ENCODE data around the gene IL10RA. TPM values are rescaled to one million over a fixed set of nuclear protein-coding genes. Genes with fewer than 3 reads are reported as not detected.

The IL10RA gene
- total RNA-seq, 2 experiments from 2014 or later, result 161 to 187 TPM

DNA sequence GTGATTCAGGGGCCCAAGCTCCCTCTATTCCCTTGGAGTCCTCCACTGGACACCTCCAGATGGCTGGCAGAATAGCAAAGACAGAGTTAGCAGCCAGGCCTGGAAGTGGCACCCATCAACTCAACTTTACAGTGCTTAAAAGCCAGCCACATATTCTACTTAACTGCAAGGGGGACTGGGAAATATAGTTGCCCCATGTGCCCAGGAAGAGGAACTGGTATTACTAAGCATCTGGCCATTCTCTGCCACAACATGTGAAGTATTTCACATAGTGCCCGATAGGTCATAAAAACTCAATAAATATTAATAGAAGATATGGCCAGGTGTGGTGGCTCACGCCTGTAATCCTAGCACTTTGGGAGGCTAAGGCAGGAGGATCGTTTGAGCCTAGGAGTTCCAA, 5.5 kb upstream of the IL10RA start:
- CTCF ChIA-PET, result interaction anchor here (0.9 to 2.1 kb wide), 5 partner anchors 14 to 154 kb away, joined by 3 to 7 read pairs (median 4); no protein-coding TSS in a partner anchor
- H3K4me1 Mint-ChIP-seq, result peaks cover 76% of the 10 kb centered on the region
- no peaks in the 10 kb centered on the region for H3K27me3 Mint-ChIP-seq
- peaks cover 18% of the 10 kb centered on the region for H3K9me3 Mint-ChIP-seq
- H3K27ac Mint-ChIP-seq, result no peak overlapping the region
- H3K4me3 Mint-ChIP-seq, result no peak overlapping the region
- no peak for DNase-seq
- peaks cover 58% of the 10 kb centered on the region for H3K36me3 Mint-ChIP-seq (ENCODE audit: low read depth)
- POLR2A ChIA-PET, result no interaction called here

DNA sequence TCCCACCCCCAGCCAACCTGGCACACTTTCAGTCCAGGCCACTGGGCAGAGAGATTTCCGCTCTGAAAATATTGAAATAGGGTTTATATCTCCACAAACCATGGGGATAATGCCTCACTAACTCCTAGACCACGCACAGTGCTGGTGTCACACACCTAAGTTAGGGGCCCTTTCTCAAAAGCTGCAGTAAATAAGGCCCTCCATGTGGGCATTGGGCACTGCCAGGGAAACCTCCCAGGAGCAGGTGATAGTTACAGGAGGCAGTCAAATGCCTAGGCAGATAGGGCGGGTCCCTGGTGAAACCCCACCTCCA, 3.1 kb upstream of the IL10RA start:
- Mint-ChIP-seq H3K27me3 (no peaks in the 10 kb centered on the region), H3K9me3 (peaks cover 6% of the 10 kb centered on the region), H3K4me3 (no peak overlapping the region), H3K4me1 (peaks cover 65% of the 10 kb centered on the region), H3K36me3 (ENCODE audit: low read depth) (peaks cover 54% of the 10 kb centered on the region), H3K27ac (no peak overlapping the region)
- ChIA-PET CTCF (interaction anchor here (1.0 to 5.9 kb wide), 6 partner anchors 9 to 70 kb away, joined by 3 to 42 read pairs (median 4); no protein-coding TSS in a partner anchor), POLR2A (no interaction called here)
- no peak for DNase-seq

DNA sequence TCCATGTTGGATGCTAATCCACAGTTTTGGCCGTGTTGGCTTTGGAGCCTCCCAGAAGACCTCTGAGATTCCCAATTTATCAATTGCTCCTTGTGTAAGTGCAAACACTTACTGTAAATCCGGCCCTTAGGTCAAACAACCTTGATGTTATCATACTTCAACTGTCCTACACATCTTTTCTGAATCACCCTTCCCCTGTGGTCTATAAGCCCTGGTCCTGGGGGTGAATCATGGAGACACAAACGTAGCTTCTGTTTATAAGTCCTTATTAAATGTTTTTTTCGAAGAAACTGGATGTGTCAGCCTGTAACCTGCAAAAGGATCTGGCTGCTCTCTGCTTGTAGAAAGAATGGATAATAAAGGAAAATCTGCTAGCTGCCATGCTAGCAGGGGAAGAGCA, 1.7 kb upstream of the IL10RA start:
- CTCF ChIA-PET, result interaction anchor here (0.9 to 5.9 kb wide), 4 partner anchors 10 to 68 kb away, joined by 3 to 42 read pairs (median 14); no protein-coding TSS in a partner anchor
- Mint-ChIP-seq H3K9me3 (peaks cover 6% of the 10 kb centered on the region), H3K27ac (no peak overlapping the region), H3K4me3 (peak overlapping the region; percentile 85), H3K4me1 (peaks cover 71% of the 10 kb centered on the region), H3K27me3 (no peaks in the 10 kb centered on the region), H3K36me3 (ENCODE audit: low read depth) (peaks cover 62% of the 10 kb centered on the region)
- no peak for DNase-seq
- POLR2A ChIA-PET, result no interaction called here

DNA sequence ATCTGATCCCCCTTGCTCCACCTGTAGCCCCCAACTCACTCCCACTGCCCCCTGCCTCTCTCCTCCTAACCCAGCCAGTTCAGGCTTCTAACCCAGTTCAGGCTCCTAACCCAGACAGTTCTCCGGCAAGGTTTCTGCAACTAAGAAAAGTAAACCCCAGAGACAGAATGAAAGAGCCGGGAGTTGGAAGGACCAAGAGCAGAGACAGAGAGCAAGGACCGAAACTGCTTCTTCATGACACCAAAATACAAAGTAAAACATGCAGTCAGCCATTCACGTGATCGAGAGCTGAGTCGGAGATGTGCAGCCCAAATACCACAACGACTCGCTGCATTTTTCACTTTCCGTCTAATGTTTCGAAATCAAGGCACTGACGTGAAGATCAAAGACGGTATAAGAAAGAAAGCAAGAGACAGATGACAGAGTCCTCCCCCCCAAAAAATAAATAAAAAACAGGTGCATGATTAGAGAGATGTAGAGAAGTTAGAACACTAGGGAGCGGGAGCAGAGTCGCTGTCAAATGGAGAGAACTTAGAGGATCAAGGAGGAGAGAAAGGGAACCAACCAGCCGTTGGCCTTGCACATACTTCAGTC, 884 bp downstream of the IL10RA start:
- peak; percentile 88 for DNase-seq
- CTCF ChIA-PET, result interaction anchor here (0.6 to 5.9 kb wide), 11 partner anchors 8 to 66 kb away, joined by 3 to 42 read pairs (median 7); no protein-coding TSS in a partner anchor
- Mint-ChIP-seq H3K4me1 (peaks cover 78% of the 10 kb centered on the region), H3K27me3 (no peaks in the 10 kb centered on the region), H3K36me3 (ENCODE audit: low read depth) (peaks cover 82% of the 10 kb centered on the region), H3K27ac (peak overlapping the region; percentile 97), H3K4me3 (peak overlapping the region; percentile 85), H3K9me3 (peaks cover 6% of the 10 kb centered on the region)
- POLR2A ChIA-PET, result interaction anchor here (1.0 to 2.0 kb wide), 5 partner anchors 10 to 64 kb away, joined by 4 to 11 read pairs (median 5); no protein-coding TSS in a partner anchor

DNA sequence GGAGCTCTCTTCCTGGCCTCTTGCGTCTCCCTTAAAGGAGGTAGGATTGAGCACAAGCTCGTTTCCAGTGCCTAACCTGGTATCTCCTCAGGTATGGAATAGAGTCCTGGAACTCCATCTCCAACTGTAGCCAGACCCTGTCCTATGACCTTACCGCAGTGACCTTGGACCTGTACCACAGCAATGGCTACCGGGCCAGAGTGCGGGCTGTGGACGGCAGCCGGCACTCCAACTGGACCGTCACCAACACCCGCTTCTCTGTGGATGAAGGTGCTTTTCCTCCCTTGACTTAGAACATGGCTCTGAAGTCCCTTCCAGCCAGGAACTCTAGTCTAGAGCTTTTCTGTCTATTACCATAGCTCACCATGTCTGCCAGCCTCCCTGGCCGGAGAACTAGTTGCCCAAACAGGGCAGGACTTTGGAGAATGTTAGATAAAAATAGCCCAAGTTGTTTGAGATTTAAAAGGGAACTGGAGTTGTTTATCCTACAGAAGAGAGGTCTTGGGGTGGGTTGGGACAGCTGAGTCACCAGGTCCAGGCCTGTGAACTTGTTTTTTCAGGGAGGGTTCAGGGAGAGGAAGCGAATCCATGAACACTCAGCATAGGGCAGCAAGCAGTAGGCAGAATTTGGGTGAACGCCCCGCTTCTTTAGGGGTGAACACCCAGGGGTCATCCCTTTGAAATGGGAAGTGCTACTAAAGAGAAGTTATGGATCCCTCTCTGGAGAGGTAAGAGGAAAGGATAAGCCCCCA, 3.3 kb downstream of the IL10RA start:
- ChIA-PET CTCF (interaction anchor here (0.6 to 5.0 kb wide), 3 partner anchors 12 to 371 kb away, joined by 4 to 40 read pairs (median 7); no protein-coding TSS in a partner anchor), POLR2A (interaction anchor here (0.7 kb wide), 1 partner anchor 63 kb away, joined by 5 read pairs; no protein-coding TSS in a partner anchor)
- Mint-ChIP-seq H3K27me3 (no peaks in the 10 kb centered on the region), H3K36me3 (ENCODE audit: low read depth) (peaks cover 87% of the 10 kb centered on the region), H3K9me3 (no peaks in the 10 kb centered on the region), H3K4me1 (peaks cover 82% of the 10 kb centered on the region), H3K27ac (peak overlapping the region; percentile 74), H3K4me3 (peak overlapping the region; percentile 85)
- no peak for DNase-seq

- H3K4me3 Mint-ChIP-seq, result peak overlapping the region; percentile 85
- peaks cover 91% of the 10 kb centered on the region for H3K4me1 Mint-ChIP-seq
- H3K36me3 Mint-ChIP-seq (ENCODE audit: low read depth), result peaks cover 97% of the 10 kb centered on the region
- H3K27me3 Mint-ChIP-seq, result no peaks in the 10 kb centered on the region
- ChIA-PET POLR2A (no interaction called here), CTCF (no interaction called here)
- no peaks in the 10 kb centered on the region for H3K9me3 Mint-ChIP-seq
- no peak for DNase-seq
- H3K27ac Mint-ChIP-seq, result peak overlapping the region; percentile 3
These were observed 5.9 kb downstream of the IL10RA start for GRCh38 chr11:117992136-117992535.

DNA sequence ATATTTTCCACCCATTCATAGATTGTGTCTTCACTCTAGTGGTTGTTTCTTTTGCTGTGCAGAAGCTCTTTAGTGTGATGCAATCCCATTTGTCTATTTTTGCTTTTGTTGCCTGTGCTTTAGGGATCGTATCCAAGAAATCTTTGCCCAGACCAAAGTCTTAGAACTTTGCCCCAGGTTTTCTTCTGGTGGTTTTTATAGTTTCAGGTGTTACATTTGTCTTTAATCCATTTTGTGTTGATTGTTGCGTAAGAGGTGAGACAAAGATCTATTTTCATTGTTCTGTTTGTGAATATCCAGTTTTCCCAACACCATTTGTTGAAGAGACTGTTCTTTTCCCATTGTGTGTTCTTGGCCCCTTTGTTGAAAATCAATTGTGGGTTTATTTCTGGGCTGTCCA, 6.4 kb downstream of the IL10RA start:
- H3K27ac Mint-ChIP-seq, result peak overlapping the region; percentile 62
- H3K9me3 Mint-ChIP-seq, result no peaks in the 10 kb centered on the region
- peak overlapping the region; percentile 85 for H3K4me3 Mint-ChIP-seq
- H3K36me3 Mint-ChIP-seq (ENCODE audit: low read depth), result peaks cover 97% of the 10 kb centered on the region
- no peaks in the 10 kb centered on the region for H3K27me3 Mint-ChIP-seq
- H3K4me1 Mint-ChIP-seq, result peaks cover 91% of the 10 kb centered on the region
- CTCF ChIA-PET, result interaction anchor here (2.7 kb wide), 1 partner anchor 42 kb away, joined by 8 read pairs; no protein-coding TSS in a partner anchor
- DNase-seq, result no peak
- POLR2A ChIA-PET, result no interaction called here

GRCh38 chr11:117993988-117994745, 8.0 kb downstream of the IL10RA start:
- ChIA-PET CTCF (interaction anchor here (0.6 to 5.7 kb wide), 7 partner anchors 9 to 187 kb away, joined by 3 to 42 read pairs (median 5); partner anchors contain the start of gene IL10RA), POLR2A (no interaction called here)
- DNase-seq, result no peak
- H3K27me3 Mint-ChIP-seq, result no peaks in the 10 kb centered on the region
- peak overlapping the region; percentile 9 for H3K4me3 Mint-ChIP-seq
- H3K36me3 Mint-ChIP-seq (ENCODE audit: low read depth), result peaks cover 97% of the 10 kb centered on the region
- peaks cover 93% of the 10 kb centered on the region for H3K4me1 Mint-ChIP-seq
- H3K9me3 Mint-ChIP-seq, result no peaks in the 10 kb centered on the region
- peak overlapping the region; percentile 58 for H3K27ac Mint-ChIP-seq

GRCh38 chr11:117995472-117995871, 9.3 kb downstream of the IL10RA start:
- POLR2A ChIA-PET, result no interaction called here
- Mint-ChIP-seq H3K27ac (no peak overlapping the region), H3K9me3 (no peaks in the 10 kb centered on the region), H3K27me3 (no peaks in the 10 kb centered on the region), H3K4me3 (no peak overlapping the region), H3K36me3 (ENCODE audit: low read depth) (peaks cover 97% of the 10 kb centered on the region), H3K4me1 (peaks cover 93% of the 10 kb centered on the region)
- DNase-seq, result no peak
- CTCF ChIA-PET, result interaction anchor here (1.5 to 5.7 kb wide), 4 partner anchors 10 to 57 kb away, joined by 5 to 42 read pairs (median 20); partner anchors contain the start of gene IL10RA

- no peaks in the 10 kb centered on the region for H3K9me3 Mint-ChIP-seq
- no peaks in the 10 kb centered on the region for H3K27me3 Mint-ChIP-seq
- H3K36me3 Mint-ChIP-seq (ENCODE audit: low read depth), result peaks cover 98% of the 10 kb centered on the region
- H3K27ac Mint-ChIP-seq, result no peak overlapping the region
- no peak for DNase-seq
- CTCF ChIA-PET, result interaction anchor here (1.2 to 5.7 kb wide), 8 partner anchors 11 to 65 kb away, joined by 3 to 42 read pairs (median 5); partner anchors contain the start of gene IL10RA
- POLR2A ChIA-PET, result interaction anchor here (0.5 kb wide), 1 partner anchor 10 kb away, joined by 5 read pairs; no protein-coding TSS in a partner anchor
- peaks cover 94% of the 10 kb centered on the region for H3K4me1 Mint-ChIP-seq
- no peak overlapping the region for H3K4me3 Mint-ChIP-seq
These were observed 9.9 kb downstream of the IL10RA start for GRCh38 chr11:117996058-117996457.

DNA sequence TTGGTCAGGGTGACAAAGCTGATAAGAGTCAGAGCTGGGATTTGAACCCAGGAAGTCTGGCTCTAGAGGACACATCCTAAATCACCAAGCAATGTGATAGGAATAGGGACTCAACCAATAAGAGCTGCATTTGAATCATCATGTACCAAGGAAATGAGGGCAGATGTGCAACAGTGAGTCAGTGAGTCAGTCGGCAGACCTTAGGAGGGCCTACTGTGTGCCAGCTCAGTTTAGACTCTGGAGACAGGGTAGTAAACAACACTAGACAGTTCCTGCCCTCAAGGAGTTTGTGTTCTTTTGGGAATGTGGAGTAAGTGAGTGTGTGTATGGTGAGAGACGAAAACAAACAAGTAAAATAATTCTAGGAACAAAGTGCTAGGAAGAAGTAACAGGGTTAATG, 11.2 kb downstream of the IL10RA start:
- peaks cover 96% of the 10 kb centered on the region for H3K36me3 Mint-ChIP-seq (ENCODE audit: low read depth)
- ChIA-PET POLR2A (interaction anchor here (0.7 kb wide), 1 partner anchor 10 kb away, joined by 5 read pairs; no protein-coding TSS in a partner anchor), CTCF (interaction anchor here (0.9 to 5.7 kb wide), 15 partner anchors 12 to 83 kb away, joined by 3 to 42 read pairs (median 3); partner anchors contain the start of gene IL10RA)
- H3K27ac Mint-ChIP-seq, result peak overlapping the region; percentile 79
- no peaks in the 10 kb centered on the region for H3K27me3 Mint-ChIP-seq
- no peak for DNase-seq
- no peak overlapping the region for H3K4me3 Mint-ChIP-seq
- H3K4me1 Mint-ChIP-seq, result peaks cover 96% of the 10 kb centered on the region
- H3K9me3 Mint-ChIP-seq, result no peaks in the 10 kb centered on the region

DNA sequence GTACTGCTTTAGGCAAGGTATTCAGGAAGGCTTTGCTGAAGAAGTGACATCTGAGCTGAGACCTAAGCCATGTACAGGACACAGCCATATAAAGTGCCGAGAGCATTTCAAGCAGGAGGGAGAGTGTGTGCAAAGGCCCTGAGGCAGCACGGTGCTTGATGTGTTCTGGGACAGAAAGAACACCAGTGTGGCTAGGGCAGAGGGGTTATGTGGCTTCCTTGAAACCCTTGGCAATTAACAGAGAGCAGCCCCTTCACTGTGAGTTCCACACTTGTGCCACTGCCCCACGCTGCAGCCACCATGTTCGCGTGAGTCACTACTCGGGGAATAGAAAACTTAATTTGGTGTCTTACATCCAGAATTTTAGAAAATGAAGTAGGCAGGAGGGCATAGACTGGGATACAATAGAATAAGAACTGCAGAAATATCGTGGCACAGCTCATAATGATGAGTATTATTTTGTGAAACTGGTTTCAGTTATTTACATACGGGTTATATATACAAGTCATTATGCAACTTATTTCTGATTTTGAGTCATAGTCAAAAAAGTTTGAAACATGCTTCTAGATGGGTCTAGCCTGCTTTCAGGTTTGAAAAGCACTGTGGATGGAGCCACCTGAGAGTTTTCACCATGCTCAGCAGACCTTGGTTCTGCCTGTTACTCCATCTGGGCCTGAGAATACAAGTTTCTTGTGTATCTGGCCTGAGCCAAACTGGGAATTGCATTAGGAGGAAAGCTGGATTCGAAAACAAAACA, 11.8 kb downstream of the IL10RA start:
- Mint-ChIP-seq H3K9me3 (no peaks in the 10 kb centered on the region), H3K4me3 (no peak overlapping the region), H3K27ac (peak overlapping the region; percentile 79), H3K36me3 (ENCODE audit: low read depth) (peaks cover 90% of the 10 kb centered on the region), H3K27me3 (no peaks in the 10 kb centered on the region), H3K4me1 (peaks cover 96% of the 10 kb centered on the region)
- ChIA-PET POLR2A (no interaction called here), CTCF (interaction anchor here (0.9 to 5.7 kb wide), 10 partner anchors 13 to 83 kb away, joined by 3 to 42 read pairs (median 4); partner anchors contain the start of gene IL10RA)
- DNase-seq, result no peak

Data from activated CD4-positive, alpha-beta T cell treated with anti-CD3 and anti-CD28 coated beads, Interleukin-2, amount 10 ng/mL, durations not matched to agents 7 days and 5 days (primary cell).